Medulla oblongata (tissue), 1 donor: Measurements from ENCODE around the gene SFT2D1.

ENCODE experiments used
- DNase-seq: peaks from one replicate; pipeline ENCODE4 v3.0.0-alpha.2; 2015; ENCODE audit errors: extremely low spot score

Gene SFT2D1

GRCh38 chr6:166307082-166308032 lies 35.0 kb downstream of the SFT2D1 start:
- DNase-seq = no peak

- DNase-seq = no peak
These were observed 35.8 kb downstream of the SFT2D1 start for GRCh38 chr6:166306378-166307081.

GRCh38 chr6:166305562-166306117 lies 36.7 kb downstream of the SFT2D1 start:
- peak; percentile 50 for DNase-seq

GRCh38 chr6:166304106-166304505 lies 38.2 kb downstream of the SFT2D1 start:
- no peak for DNase-seq

GRCh38 chr6:166301611-166302529 lies 40.5 kb downstream of the SFT2D1 start:
- no peak for DNase-seq

GRCh38 chr6:166300357-166300987 lies 41.9 kb downstream of the SFT2D1 start:
- DNase-seq = no peak

GRCh38 chr6:166297606-166298005 lies 44.7 kb downstream of the SFT2D1 start:
- peak; percentile 95 for DNase-seq

GRCh38 chr6:166296035-166296883 lies 46.1 kb downstream of the SFT2D1 start:
- peak; percentile 78 for DNase-seq

- DNase-seq = peak; percentile 52
These were observed 48.4 kb downstream of the SFT2D1 start for GRCh38 chr6:166293731-166294584.

- no peak for DNase-seq
These were observed 52.9 kb downstream of the SFT2D1 start for GRCh38 chr6:166289207-166290060.

- no peak for DNase-seq
These were observed 55.5 kb downstream of the SFT2D1 start for GRCh38 chr6:166286839-166287271.

- peak; percentile 29 for DNase-seq
These were observed 57.1 kb downstream of the SFT2D1 start for GRCh38 chr6:166285233-166285632.

GRCh38 chr6:166284640-166285039 lies 57.7 kb downstream of the SFT2D1 start:
- DNase-seq = no peak

GRCh38 chr6:166282394-166283032 lies 59.8 kb downstream of the SFT2D1 start:
- DNase-seq = no peak

- DNase-seq = no peak
These were observed 61.2 kb downstream of the SFT2D1 start for GRCh38 chr6:166281104-166281503.

- DNase-seq = no peak
These were observed 63.0 kb downstream of the SFT2D1 start for GRCh38 chr6:166279393-166279679.

- no peak for DNase-seq
These were observed 63.6 kb downstream of the SFT2D1 start for GRCh38 chr6:166278579-166279392.
